ENCODE results near the gene RPL18.

Gene RPL18

DNA sequence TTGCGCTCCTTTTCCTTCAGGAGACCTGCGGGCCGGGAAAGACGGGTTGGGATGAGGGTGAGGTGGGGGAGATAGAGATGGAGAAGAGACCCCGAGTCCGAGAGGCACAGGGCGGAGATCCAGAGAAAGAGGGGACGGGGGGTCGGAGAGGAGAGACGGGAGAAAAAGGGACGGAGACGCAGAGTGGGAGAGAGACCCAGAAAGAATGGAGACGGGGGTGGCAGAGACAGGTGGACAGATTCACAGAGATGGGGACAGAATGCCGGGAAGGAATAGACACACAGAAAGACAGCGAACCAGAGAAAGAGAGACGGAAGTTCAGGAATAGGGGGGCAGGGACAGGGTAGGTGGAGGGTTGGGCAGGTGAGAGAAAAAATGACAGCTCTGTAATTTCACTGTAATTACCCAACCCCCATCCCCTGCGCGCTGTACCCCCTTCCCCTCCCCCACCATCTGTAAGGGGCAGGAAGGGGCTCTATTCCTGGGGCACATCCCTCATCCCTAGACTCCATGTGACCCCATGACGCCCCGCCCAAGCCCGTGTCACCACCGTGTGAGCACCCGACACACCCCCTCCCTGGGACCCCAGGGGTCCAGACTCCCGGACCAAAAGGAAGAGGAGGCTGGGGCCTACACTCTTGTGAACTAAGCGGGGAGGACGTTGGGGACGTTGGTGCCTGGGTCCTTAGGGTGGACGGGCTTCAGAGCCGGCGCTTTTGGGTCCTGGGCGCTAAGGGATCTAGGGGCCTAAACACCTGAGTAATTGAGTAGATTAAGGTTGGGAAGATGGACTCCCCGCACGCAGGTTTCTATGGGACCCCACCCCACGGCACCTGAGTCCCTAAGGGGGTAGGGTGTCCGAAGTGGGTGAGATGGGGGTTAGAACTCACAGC lies 17.2 kb upstream of the RPL18 start:
- peaks cover 46% of the 10 kb centered on the region for H3K4me1 ChIP-seq (ENCODE audit: low read depth, poor library complexity, severe bottlenecking)

DNA sequence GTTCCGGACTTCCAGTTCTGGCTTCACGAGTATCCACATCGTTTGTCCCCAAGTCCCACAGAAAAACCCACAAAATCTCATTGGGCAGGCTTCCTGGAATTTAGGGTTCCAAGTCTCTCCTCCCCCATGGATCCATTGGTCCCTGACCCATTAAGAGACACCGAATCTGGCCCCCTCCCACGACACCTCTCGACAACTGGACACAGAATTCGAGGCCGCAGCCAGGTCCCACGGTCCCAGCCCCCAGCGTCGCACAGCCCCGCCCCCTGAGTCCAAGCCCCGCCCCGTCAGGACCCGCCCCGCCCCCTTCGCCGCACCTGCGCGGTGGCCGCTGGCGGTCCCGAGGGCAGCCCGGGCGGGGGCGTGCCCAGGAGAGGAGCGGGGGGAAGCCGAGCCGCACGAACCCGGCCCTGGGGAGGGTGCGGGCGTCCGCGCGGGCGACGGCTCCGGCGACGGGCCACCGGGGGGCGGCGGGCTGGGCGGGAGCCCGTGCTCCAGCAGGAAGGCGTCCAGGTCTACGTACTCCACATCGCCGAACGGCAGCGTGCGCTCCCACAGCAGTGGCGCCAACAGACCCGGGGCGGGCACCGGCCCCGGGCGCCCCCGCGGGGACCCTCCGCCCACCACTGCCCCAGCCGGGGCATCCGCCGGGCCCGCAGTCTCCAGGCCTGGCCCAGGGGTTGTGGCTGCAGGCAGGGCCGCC lies 16.4 kb upstream of the RPL18 start:
- H3K27ac ChIP-seq: peak overlapping the region; percentile 62
- peaks cover 46% of the 10 kb centered on the region for H3K4me1 ChIP-seq (ENCODE audit: low read depth, poor library complexity, severe bottlenecking)
- H2AFZ ChIP-seq (ENCODE audit: low read depth): peak overlapping the region; percentile 55; the same call in 1 of the 2 replicates

More for the DNA sequence above, 17.2 kb upstream of the RPL18 start:
- peak overlapping the region; percentile 99 for H3K4me2 ChIP-seq
- TF ChIP-seq, protein P1, sequence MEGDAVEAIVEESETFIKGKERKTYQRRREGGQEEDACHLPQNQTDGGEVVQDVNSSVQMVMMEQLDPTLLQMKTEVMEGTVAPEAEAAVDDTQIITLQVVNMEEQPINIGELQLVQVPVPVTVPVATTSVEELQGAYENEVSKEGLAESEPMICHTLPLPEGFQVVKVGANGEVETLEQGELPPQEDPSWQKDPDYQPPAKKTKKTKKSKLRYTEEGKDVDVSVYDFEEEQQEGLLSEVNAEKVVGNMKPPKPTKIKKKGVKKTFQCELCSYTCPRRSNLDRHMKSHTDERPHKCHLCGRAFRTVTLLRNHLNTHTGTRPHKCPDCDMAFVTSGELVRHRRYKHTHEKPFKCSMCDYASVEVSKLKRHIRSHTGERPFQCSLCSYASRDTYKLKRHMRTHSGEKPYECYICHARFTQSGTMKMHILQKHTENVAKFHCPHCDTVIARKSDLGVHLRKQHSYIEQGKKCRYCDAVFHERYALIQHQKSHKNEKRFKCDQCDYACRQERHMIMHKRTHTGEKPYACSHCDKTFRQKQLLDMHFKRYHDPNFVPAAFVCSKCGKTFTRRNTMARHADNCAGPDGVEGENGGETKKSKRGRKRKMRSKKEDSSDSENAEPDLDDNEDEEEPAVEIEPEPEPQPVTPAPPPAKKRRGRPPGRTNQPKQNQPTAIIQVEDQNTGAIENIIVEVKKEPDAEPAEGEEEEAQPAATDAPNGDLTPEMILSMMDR (conservative IDR thresholded peaks at IDR 0.05; ENCODE audit: low read depth, low read length): no peak
- H3K36me3 ChIP-seq (ENCODE audit: insufficient read depth): no peaks in the 10 kb centered on the region
- peak overlapping the region; percentile 79; the same call in 1 of the 2 replicates for H3K27ac ChIP-seq
- H4K20me1 ChIP-seq (ENCODE audit: insufficient read depth): no peaks in the 10 kb centered on the region
- no peaks in the 10 kb centered on the region; the same call in 1 of the 2 replicates for H3K27me3 ChIP-seq (ENCODE audit: insufficient read depth, low read depth)
- H3K79me2 ChIP-seq (ENCODE audit: insufficient read depth, low read depth): no peaks in the 10 kb centered on the region
- peak overlapping the region; percentile 56; the same call in 1 of the 2 replicates for H2AFZ ChIP-seq (ENCODE audit: low read depth)
- peak overlapping the region; percentile 49; the same call in 1 of the 2 replicates for H3K9ac ChIP-seq
- no peak overlapping the region for H3K4me3 ChIP-seq (IDR thresholded peaks at IDR 0.05; ENCODE audit: insufficient read depth, low read depth, low read length)

GRCh38 chr19:48634424-48635262 lies 15.7 kb upstream of the RPL18 start:
- peak overlapping the region; percentile 92 for H3K4me2 ChIP-seq
- TF ChIP-seq, protein P1 (conservative IDR thresholded peaks at IDR 0.05; ENCODE audit: low read depth, low read length): no peak
- H3K27me3 ChIP-seq (ENCODE audit: insufficient read depth, low read depth): no peaks in the 10 kb centered on the region
- H3K36me3 ChIP-seq (ENCODE audit: insufficient read depth): no peaks in the 10 kb centered on the region
- H3K27ac ChIP-seq: peak overlapping the region; percentile 62
- H3K79me2 ChIP-seq (ENCODE audit: insufficient read depth, low read depth): no peaks in the 10 kb centered on the region
- H3K4me3 ChIP-seq (IDR thresholded peaks at IDR 0.05; ENCODE audit: insufficient read depth, low read depth, low read length): no peak overlapping the region
- peaks cover 46% of the 10 kb centered on the region for H3K4me1 ChIP-seq (ENCODE audit: low read depth, poor library complexity, severe bottlenecking)
- H3K9ac ChIP-seq: peak overlapping the region; percentile 34; the same call in 1 of the 2 replicates
- H4K20me1 ChIP-seq (ENCODE audit: insufficient read depth): no peaks in the 10 kb centered on the region
- H2AFZ ChIP-seq (ENCODE audit: low read depth): peak overlapping the region; percentile 55; the same call in 1 of the 2 replicates

More for the DNA sequence above, 16.4 kb upstream of the RPL18 start:
- Histone ChIP-seq H3K4me3 (IDR thresholded peaks at IDR 0.05; ENCODE audit: insufficient read depth, low read depth, low read length) (no peak overlapping the region), H3K36me3 (ENCODE audit: insufficient read depth) (no peaks in the 10 kb centered on the region), H3K4me2 (peak overlapping the region; percentile 99), H4K20me1 (ENCODE audit: insufficient read depth) (no peaks in the 10 kb centered on the region), H3K27me3 (ENCODE audit: insufficient read depth, low read depth) (no peaks in the 10 kb centered on the region), H3K9ac (peak overlapping the region; percentile 49; the same call in 1 of the 2 replicates), H3K79me2 (ENCODE audit: insufficient read depth, low read depth) (no peaks in the 10 kb centered on the region)
- TF ChIP-seq, protein P1 (conservative IDR thresholded peaks at IDR 0.05; ENCODE audit: low read depth, low read length): no peak

GRCh38 chr19:48634036-48634342 lies 15.0 kb upstream of the RPL18 start:
- peak overlapping the region; percentile 62 for H3K27ac ChIP-seq
- H3K36me3 ChIP-seq (ENCODE audit: insufficient read depth): no peaks in the 10 kb centered on the region
- no peaks in the 10 kb centered on the region for H3K79me2 ChIP-seq (ENCODE audit: insufficient read depth, low read depth)
- TF ChIP-seq, protein P1 (conservative IDR thresholded peaks at IDR 0.05; ENCODE audit: low read depth, low read length): no peak
- H3K9ac ChIP-seq: peak overlapping the region; percentile 1; the same call in 1 of the 2 replicates
- H3K27me3 ChIP-seq (ENCODE audit: insufficient read depth, low read depth): no peaks in the 10 kb centered on the region
- H3K4me2 ChIP-seq: peak overlapping the region; percentile 92
- H3K4me3 ChIP-seq (IDR thresholded peaks at IDR 0.05; ENCODE audit: insufficient read depth, low read depth, low read length): no peak overlapping the region
- peak overlapping the region; percentile 55; the same call in 1 of the 2 replicates for H2AFZ ChIP-seq (ENCODE audit: low read depth)
- no peaks in the 10 kb centered on the region for H4K20me1 ChIP-seq (ENCODE audit: insufficient read depth)
- peaks cover 46% of the 10 kb centered on the region for H3K4me1 ChIP-seq (ENCODE audit: low read depth, poor library complexity, severe bottlenecking)
